HepG2 (cell line): ENCODE results near the gene TEKT2. TPM values are rescaled to one million over a fixed set of nuclear protein-coding genes. Genes with fewer than 3 reads are reported as not detected.

Source experiments
- ATAC-seq: fragments of 200-7000 bp; cut with Tn5 transposase; 3 replicates; pipeline ENCODE4 v1.9.1; 2020; ENCODE audit warnings: mild to moderate bottlenecking, moderate library complexity
- BruUV-seq: library from RNA; stranded (reverse); fragments of 400-500 nt; replicated peaks from 2 replicates; lab custom pipeline; 2021; lab: Mats Ljungman, UMichigan
- CTCF ChIA-PET: fragments of 300-600 bp; formaldehyde crosslinking; extraction: SDS; loops from one replicate; lab custom pipeline; 2021; ENCODE audit warnings: low total read pairs, inconsistent platforms, low intra/inter-chr PET ratio; lab: Yijun Ruan, JAX
- POLR2A ChIA-PET: fragments of 350-600 bp; sonication (Branson Sonifier 250); formaldehyde crosslinking; loops from one replicate; lab custom pipeline; 2020; ENCODE audit warnings: antibody characterized with exemption, inconsistent platforms; lab: Yijun Ruan, JAX
- DNase-seq: peaks from one replicate; pipeline ENCODE4 v3.0.0-alpha.2; 2015; ENCODE audit warnings: low spot score
- FAIRE-seq: peaks from 3 replicates; lab custom pipeline; 2011; peaks lifted over from hg19 to GRCh38; lab: Jason Lieb, UNC
- H2AFZ ChIP-seq: one replicate; pipeline ENCODE4 v1.6.1; 2011; ENCODE audit warnings: low read length, inconsistent platforms
- H3K27ac ChIP-seq: fragments of 300-600 bp; 3 replicates; pipeline ENCODE4 v1.8.0; 2011; ENCODE audit warnings: mixed run types, mild to moderate bottlenecking, mixed read lengths, low read length, inconsistent platforms; ENCODE audit not compliant: insufficient read depth; ENCODE audit errors: extremely low read length
- H3K27me3 ChIP-seq, 2 experiments: fragments of 200-600 bp in 1 of 2; 2 replicates in 1 of 2; 3 replicates in 1 of 2; pipeline versions ENCODE4 v1.6.0 to v1.8.0; 2011; ENCODE audit warnings: low read length in 2 of 2, mild to moderate bottlenecking in 2 of 2, moderate library complexity in 2 of 2, inconsistent platforms in 1 of 2; ENCODE audit not compliant: insufficient read depth in 2 of 2, control insufficient read depth in 1 of 2
- H3K36me3 ChIP-seq, 2 experiments: fragments of 200-600 bp in 1 of 2; replicated peaks in 1 of 2; 2 replicates in 1 of 2; 3 replicates in 1 of 2; pipeline versions ENCODE4 v1.5.1 to v1.8.0; 2011; ENCODE audit warnings: low read length in 2 of 2, inconsistent platforms in 1 of 2; ENCODE audit not compliant: insufficient read depth in 2 of 2, control insufficient read depth in 1 of 2
- H3K4me1 ChIP-seq: 2 replicates; pipeline ENCODE4 v1.5.1; 2012; ENCODE audit warnings: low read length, inconsistent platforms; ENCODE audit not compliant: insufficient read depth
- H3K4me2 ChIP-seq: 2 replicates; pipeline ENCODE4 v1.6.0; 2011; ENCODE audit warnings: low read depth, low read length, inconsistent platforms
- H3K4me3 ChIP-seq, 3 experiments: fragments of 200-600 bp in 1 of 3; sonication (generic), shearing (Covaris generic) in 1 of 3; replicated peaks in 1 of 3; 2 replicates each; pipeline ENCODE4 v1.5.1; 2011 to 2016; ENCODE audit warnings: low read length in 3 of 3, inconsistent platforms in 2 of 3, low read depth in 2 of 3, mild to moderate bottlenecking in 2 of 3, control low read depth in 1 of 3, mixed read lengths in 1 of 3; ENCODE audit not compliant: insufficient read depth in 1 of 3
- H3K79me2 ChIP-seq: one replicate; pipeline ENCODE4 v1.6.1; 2011; ENCODE audit warnings: low read length, inconsistent platforms; ENCODE audit not compliant: insufficient read depth
- H3K9ac ChIP-seq: 2 replicates; pipeline ENCODE4 v1.6.0; 2011; ENCODE audit warnings: mild to moderate bottlenecking, low read depth, low read length, inconsistent platforms; ENCODE audit not compliant: insufficient read depth
- H3K9me3 ChIP-seq: 2 replicates; pipeline ENCODE4 v1.5.1; 2012; ENCODE audit warnings: mild to moderate bottlenecking, low read length
- H4K20me1 ChIP-seq: 2 replicates; pipeline ENCODE4 v1.6.0; 2011; ENCODE audit warnings: inconsistent platforms, mild to moderate bottlenecking, low read length, moderate library complexity; ENCODE audit not compliant: insufficient read depth
- ARNT ChIP-seq: fragments of 450-650 bp; IDR thresholded peaks from 2 replicates; pipeline ENCODE4 v1.6.1; 2017
- BORCS8-MEF2B ChIP-seq: sonication (generic); formaldehyde crosslinking; IDR thresholded peaks from 2 replicates; pipeline ENCODE4 v1.8.0; 2022; ENCODE audit warnings: mild to moderate bottlenecking, missing genetic modification reagents
- BRCA1 ChIP-seq: sonication (generic); formaldehyde crosslinking; IDR thresholded peaks from 2 replicates; pipeline ENCODE4 v1.4.0; 2020; ENCODE audit warnings: missing genetic modification reagents
- CBX5 ChIP-seq: sonication (generic); formaldehyde crosslinking; IDR thresholded peaks from 2 replicates; pipeline ENCODE4 v1.4.0; 2020; ENCODE audit warnings: missing genetic modification reagents, borderline replicate concordance
- NCOA1 ChIP-seq: sonication (generic); formaldehyde crosslinking; IDR thresholded peaks from 2 replicates; pipeline ENCODE4 v1.9.0; 2021; ENCODE audit warnings: missing genetic modification reagents
- PCBP1 ChIP-seq: fragments of 200-400 bp; formaldehyde crosslinking; IDR thresholded peaks from 2 replicates; pipeline ENCODE4 v1.6.1; 2017; ENCODE audit warnings: mild to moderate bottlenecking, low read depth, low read length, borderline replicate concordance
- POLR2AphosphoS2 ChIP-seq: IDR thresholded peaks from 2 replicates; pipeline ENCODE4 v1.6.1; 2011; ENCODE audit warnings: low read depth, low read length, improper control_type of control experiment
- RXRA ChIP-seq: sonication (generic); formaldehyde crosslinking; IDR thresholded peaks from 2 replicates; pipeline ENCODE4 v1.5.1; 2020; ENCODE audit warnings: missing genetic modification reagents
- SCMH1 ChIP-seq: sonication (generic); formaldehyde crosslinking; IDR thresholded peaks from 2 replicates; pipeline ENCODE4 v1.9.0; 2021; ENCODE audit warnings: missing genetic modification reagents, mild to moderate bottlenecking, borderline replicate concordance
- TBP ChIP-seq: sonication (generic); formaldehyde crosslinking; IDR thresholded peaks from 2 replicates; pipeline ENCODE4 v1.5.0; 2020; ENCODE audit warnings: missing genetic modification reagents
- THAP7 ChIP-seq: sonication (generic); formaldehyde crosslinking; IDR thresholded peaks from 2 replicates; pipeline ENCODE4 v1.8.1; 2023; ENCODE audit warnings: mild to moderate bottlenecking, missing genetic modification reagents
- ZBTB49 ChIP-seq: sonication (generic); formaldehyde crosslinking; IDR thresholded peaks from 2 replicates; pipeline ENCODE4 v1.4.0; 2020; ENCODE audit warnings: missing genetic modification reagents, borderline replicate concordance
- ZNF382 ChIP-seq: sonication (generic); formaldehyde crosslinking; IDR thresholded peaks from 2 replicates; pipeline ENCODE4 v1.5.0; 2020; ENCODE audit warnings: missing genetic modification reagents, mild to moderate bottlenecking, borderline replicate concordance
- ZNF713 ChIP-seq: sonication (generic); formaldehyde crosslinking; IDR thresholded peaks from 2 replicates; pipeline ENCODE4 v1.4.0; 2020; ENCODE audit warnings: mild to moderate bottlenecking, missing genetic modification reagents
- WGBS: methylation state at CpG from one replicate; pipeline ENCODE4 v1.1.6; 2017; ENCODE audit warnings: low lambda C conversion rate; 5-methylcytosine and 5-hydroxymethylcytosine counted together
- in situ Hi-C: cut with HindIII; loops from 2 replicates; pipeline ENCODE4 v1.10.0; 2017; ENCODE audit warnings: low pct_unique_long_range_greater_than_20kb; ENCODE audit not compliant: extremely low pct_ligation_motif_present
- intact Hi-C: fragments of 100-400 bp; cut with micrococcal nuclease; formaldehyde crosslinking; loops from one replicate; pipeline ENCODE4 v1.10.0; 2022; ENCODE audit not compliant: unreplicated experiment
- polyA plus RNA-seq, 8 experiments: library from polyadenylated mRNA; depleted of rRNA in 3 of 8; stranded (reverse) in 7 of 8; unstranded in 1 of 8; fragments of >200 nt; fragmentation: Illumina TruSeq in 4 of 8; extraction: Trizol in 4 of 8; gene quantifications; 2 replicates each; pipeline versions ENCODE4 v1.2.1 to v1.2.3, GENCODE V29; 2011 to 2016; ENCODE audit warnings: low read depth in 4 of 8, missing spikeins in 1 of 8, mixed read lengths in 1 of 8; ENCODE audit not compliant: insufficient read depth in 1 of 8
- total RNA-seq, 5 experiments: library from RNA; depleted of rRNA; stranded (reverse); fragments of >200 nt; fragmentation: Illumina TruSeq; extraction: Trizol; gene quantifications; 2 replicates each; pipeline ENCODE4 v1.2.3, GENCODE V29; 2016; ENCODE audit warnings: low read depth in 1 of 5

The TEKT2 gene
- total and polyA plus RNA-seq, 2 of the 13 experiments (the other 11 are each of a cell fraction or from before 2014, with no cell fraction given) = 0.31 to 0.38 TPM

GRCh38 chr1:36080236-36080635, 3.7 kb upstream of the TEKT2 start:
- no peaks in the 10 kb centered on the region for H3K9me3 ChIP-seq
- no peak overlapping the region for H2AFZ ChIP-seq
- no peaks in the 10 kb centered on the region for H3K36me3 ChIP-seq
- H3K4me3 ChIP-seq = no peak overlapping the region
- H3K4me2 ChIP-seq = no peak overlapping the region
- no peak for TF ChIP-seq TBP (CRISPR knock-in tag)
- no peak for TF ChIP-seq ZBTB49 (CRISPR knock-in tag)
- no peak for TF ChIP-seq POLR2AphosphoS2
- no peak for TF ChIP-seq NCOA1 (CRISPR knock-in tag)
- TF ChIP-seq BRCA1 (CRISPR knock-in tag) = no peak
- no peak for TF ChIP-seq PCBP1
- TF ChIP-seq BORCS8-MEF2B (CRISPR knock-in tag) = no peak
- no peak for TF ChIP-seq ZNF713 (CRISPR knock-in tag)
- no peak for TF ChIP-seq SCMH1 (CRISPR knock-in tag)
- TF ChIP-seq ZNF382 (CRISPR knock-in tag) = no peak
- no peak for TF ChIP-seq ARNT
- TF ChIP-seq CBX5 (CRISPR knock-in tag) = no peak
- no peak for TF ChIP-seq THAP7 (CRISPR knock-in tag)
- no peak for TF ChIP-seq RXRA (CRISPR knock-in tag)
- no peak overlapping the region for H3K9ac ChIP-seq
- H3K27ac ChIP-seq = no peak overlapping the region
- ATAC-seq = no peak
- H4K20me1 ChIP-seq = no peaks in the 10 kb centered on the region
- DNase-seq = no peak
- no peak for FAIRE-seq
- intact Hi-C loops (no loop called here), in situ Hi-C loops (no loop called here)
- CTCF ChIA-PET = no interaction called here
- POLR2A ChIA-PET = no interaction called here
- BruUV-seq = no TSS peak
- H3K4me1 ChIP-seq = 0 out of 2 replicates have a peak, but pooled peaks cover 7% of the 10 kb centered on the region
- H3K79me2 ChIP-seq = no peaks in the 10 kb centered on the region
- peaks cover 0 to 2% of the 10 kb centered on the region in 2 experiments; a peak in 1 of 5 replicates for H3K27me3 ChIP-seq
- 47% methylated on average over 3 of the region's 3 CpGs for WGBS
